ENCODE results near the gene ZMYM4.

DNA sequence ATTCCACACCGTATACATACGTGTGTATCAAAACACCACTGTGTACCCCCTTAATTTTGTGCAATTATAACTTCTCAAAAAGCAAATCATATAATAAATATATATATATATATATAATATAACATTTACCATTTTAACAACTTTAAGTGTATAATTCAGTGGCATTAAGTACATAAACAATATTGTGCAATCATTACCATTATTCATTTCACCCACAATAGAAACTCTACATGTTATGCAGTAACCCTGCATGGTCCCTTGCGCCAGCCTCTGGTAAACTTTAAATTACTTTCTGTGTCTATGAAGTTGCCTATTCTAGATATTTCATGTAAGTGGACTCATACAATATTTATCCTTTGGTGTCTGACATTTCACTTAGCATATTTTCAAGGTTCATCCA, 13.1 kb downstream of the ZMYM4 start:
- TF ChIP-seq POLR2AphosphoS5 (IDR thresholded peaks at IDR 0.05; ENCODE audit: borderline replicate concordance, low read depth, low read length) (no peak), EZH2 (IDR thresholded peaks at IDR 0.05) (no peak)

All from SK-N-MC (cell line).